Sigmoid colon (tissue), 4 donors: Measurements from ENCODE around the gene MAX.

Experiments used
- EP300 ChIP-seq, 4 donors: sonication (generic); formaldehyde crosslinking; IDR thresholded peaks; one replicate each; pipeline ENCODE4 v1.6.1; 2017; ENCODE audit warnings: antibody characterized with exemption in 4 of 4
- POLR2A ChIP-seq, 2 donors: fragments of 450-650 bp; IDR thresholded peaks; one replicate each; pipeline ENCODE4 v1.6.1; 2016; ENCODE audit warnings: antibody characterized with exemption in 2 of 2, mild to moderate bottlenecking in 2 of 2, moderate library complexity in 2 of 2
- POLR2AphosphoS5 ChIP-seq, 4 donors: sonication (generic); formaldehyde crosslinking; IDR thresholded peaks; one replicate each; pipeline ENCODE4 v1.6.1; 2017; ENCODE audit warnings: antibody characterized with exemption in 4 of 4
- TF ChIP-seq, protein P1 (sequence below), 4 experiments: fragments of 450-650 bp in 3 of 4; fragments of 200-600 bp in 1 of 4; IDR thresholded peaks; one replicate each; pipeline ENCODE4 v1.5.1; 2016 to 2019; ENCODE audit warnings: antibody characterized with exemption in 4 of 4, mild to moderate bottlenecking in 3 of 4, moderate library complexity in 2 of 4

DNA sequence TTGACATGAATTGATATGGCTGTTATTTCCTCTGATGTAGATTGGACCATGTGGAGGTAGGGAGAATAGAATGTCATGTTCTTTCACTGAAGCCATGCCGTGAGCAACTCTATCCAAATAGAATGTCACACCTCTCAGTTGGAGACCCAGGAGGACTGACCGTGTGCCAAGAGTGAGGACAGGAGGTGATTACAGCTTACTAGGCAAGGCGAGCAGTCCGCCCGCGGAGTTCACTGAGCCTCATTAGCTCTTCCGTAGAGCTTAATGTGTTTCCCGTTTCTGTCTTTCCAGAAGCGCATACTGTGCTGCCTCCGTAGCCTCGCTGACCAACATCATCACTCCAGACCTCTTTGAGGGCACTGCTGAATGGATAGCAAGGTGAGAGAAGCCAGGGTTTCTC lies 70.0 kb downstream of the MAX start:
- TF ChIP-seq POLR2AphosphoS5 (IDR thresholded peaks at IDR 0.05) (no peak), POLR2A (IDR thresholded peaks at IDR 0.05) (no peak), EP300 (IDR thresholded peaks at IDR 0.05) (no peak)
- TF ChIP-seq, protein P1, sequence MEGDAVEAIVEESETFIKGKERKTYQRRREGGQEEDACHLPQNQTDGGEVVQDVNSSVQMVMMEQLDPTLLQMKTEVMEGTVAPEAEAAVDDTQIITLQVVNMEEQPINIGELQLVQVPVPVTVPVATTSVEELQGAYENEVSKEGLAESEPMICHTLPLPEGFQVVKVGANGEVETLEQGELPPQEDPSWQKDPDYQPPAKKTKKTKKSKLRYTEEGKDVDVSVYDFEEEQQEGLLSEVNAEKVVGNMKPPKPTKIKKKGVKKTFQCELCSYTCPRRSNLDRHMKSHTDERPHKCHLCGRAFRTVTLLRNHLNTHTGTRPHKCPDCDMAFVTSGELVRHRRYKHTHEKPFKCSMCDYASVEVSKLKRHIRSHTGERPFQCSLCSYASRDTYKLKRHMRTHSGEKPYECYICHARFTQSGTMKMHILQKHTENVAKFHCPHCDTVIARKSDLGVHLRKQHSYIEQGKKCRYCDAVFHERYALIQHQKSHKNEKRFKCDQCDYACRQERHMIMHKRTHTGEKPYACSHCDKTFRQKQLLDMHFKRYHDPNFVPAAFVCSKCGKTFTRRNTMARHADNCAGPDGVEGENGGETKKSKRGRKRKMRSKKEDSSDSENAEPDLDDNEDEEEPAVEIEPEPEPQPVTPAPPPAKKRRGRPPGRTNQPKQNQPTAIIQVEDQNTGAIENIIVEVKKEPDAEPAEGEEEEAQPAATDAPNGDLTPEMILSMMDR (IDR thresholded peaks at IDR 0.05) = no peak
